A673 (cell line): Measurements from ENCODE around the gene TASP1. TPM values are rescaled to one million over a fixed set of nuclear protein-coding genes. Genes with fewer than 3 reads are reported as not detected.

Source experiments
- BruUV-seq: library from RNA; stranded (reverse); fragments of 400-500 nt; replicated peaks from 2 replicates; lab custom pipeline; 2021; lab: Mats Ljungman, UMichigan
- CTCF ChIA-PET: fragments of 300-600 bp; sonication (Branson Sonifier 250); formaldehyde crosslinking; loops from one replicate; lab custom pipeline; 2022; ENCODE audit warnings: antibody characterized with exemption; lab: Charles Lee
- POLR2A ChIA-PET: fragments of 300-600 bp; sonication (Branson Sonifier 250); formaldehyde crosslinking; loops from one replicate; lab custom pipeline; 2022; ENCODE audit warnings: antibody characterized with exemption; ENCODE audit not compliant: low non-redundant PET; lab: Charles Lee
- DNase-seq: peaks from one replicate; pipeline ENCODE4 v3.0.0-alpha.2; 2015; ENCODE audit warnings: low spot score
- H3K27ac ChIP-seq: fragments of 200-600 bp; sonication (generic); 2 replicates; pipeline ENCODE4 v1.5.1; 2016; ENCODE audit warnings: mixed run types, low read depth, mild to moderate bottlenecking, mixed read lengths, antibody characterized with exemption, low read length; ENCODE audit not compliant: poor library complexity, severe bottlenecking
- H3K27me3 ChIP-seq: fragments of 200-600 bp; sonication (generic); replicated peaks from 2 replicates; pipeline ENCODE4 v1.6.1; 2017; ENCODE audit warnings: mixed run types, low read depth, mild to moderate bottlenecking, mixed read lengths, antibody characterized with exemption, low read length; ENCODE audit not compliant: insufficient read depth, poor library complexity
- H3K36me3 ChIP-seq: fragments of 200-600 bp; sonication (generic); 2 replicates; pipeline ENCODE4 v1.6.1; 2016; ENCODE audit warnings: mixed run types, mild to moderate bottlenecking, mixed read lengths, antibody characterized with exemption, low read length; ENCODE audit not compliant: insufficient read depth, poor library complexity, severe bottlenecking
- H3K4me1 ChIP-seq: fragments of 200-600 bp; sonication (generic); 2 replicates; pipeline ENCODE4 v1.6.1; 2017; ENCODE audit warnings: mixed run types, mild to moderate bottlenecking, mixed read lengths, antibody characterized with exemption, low read length; ENCODE audit not compliant: insufficient read depth, poor library complexity, severe bottlenecking
- H3K4me3 ChIP-seq: fragments of 200-600 bp; sonication (generic); 2 replicates; pipeline ENCODE4 v1.5.1; 2016; ENCODE audit warnings: low read depth, mixed run types, mild to moderate bottlenecking, mixed read lengths, low read length; ENCODE audit not compliant: poor library complexity, severe bottlenecking
- H3K9me3 ChIP-seq: fragments of 200-600 bp; sonication (generic); 2 replicates; pipeline ENCODE4 v1.6.1; 2016; ENCODE audit warnings: mixed run types, low read depth, mild to moderate bottlenecking, mixed read lengths, antibody characterized with exemption, low read length; ENCODE audit not compliant: poor library complexity, severe bottlenecking
- CTCF ChIP-seq: fragments of 300-800, 200-600 bp; sonication (generic); conservative IDR thresholded peaks from 2 replicates; pipeline ENCODE4 v1.5.1; 2017; ENCODE audit warnings: low read depth, mild to moderate bottlenecking, antibody characterized with exemption, low read length, moderate library complexity, mixed read lengths
- EZH2 ChIP-seq: fragments of 200-600 bp; sonication (generic); IDR thresholded peaks from 2 replicates; pipeline ENCODE4 v1.6.1; 2017; ENCODE audit warnings: borderline replicate concordance, low read depth, mild to moderate bottlenecking, mixed read lengths, antibody characterized with exemption, low read length; ENCODE audit not compliant: poor library complexity, severe bottlenecking
- intact Hi-C: fragments of 100-400 bp; cut with micrococcal nuclease; formaldehyde crosslinking; loops from one replicate; pipeline ENCODE4 v1.10.0; 2022; ENCODE audit not compliant: unreplicated experiment
- total RNA-seq: library from RNA; stranded (reverse); gene quantifications from 2 replicates; pipeline ENCODE4 v1.2.3, GENCODE V29; 2021

TASP1 gene
- total RNA-seq, 1 experiment from 2014 or later, result 15.6 TPM

DNA sequence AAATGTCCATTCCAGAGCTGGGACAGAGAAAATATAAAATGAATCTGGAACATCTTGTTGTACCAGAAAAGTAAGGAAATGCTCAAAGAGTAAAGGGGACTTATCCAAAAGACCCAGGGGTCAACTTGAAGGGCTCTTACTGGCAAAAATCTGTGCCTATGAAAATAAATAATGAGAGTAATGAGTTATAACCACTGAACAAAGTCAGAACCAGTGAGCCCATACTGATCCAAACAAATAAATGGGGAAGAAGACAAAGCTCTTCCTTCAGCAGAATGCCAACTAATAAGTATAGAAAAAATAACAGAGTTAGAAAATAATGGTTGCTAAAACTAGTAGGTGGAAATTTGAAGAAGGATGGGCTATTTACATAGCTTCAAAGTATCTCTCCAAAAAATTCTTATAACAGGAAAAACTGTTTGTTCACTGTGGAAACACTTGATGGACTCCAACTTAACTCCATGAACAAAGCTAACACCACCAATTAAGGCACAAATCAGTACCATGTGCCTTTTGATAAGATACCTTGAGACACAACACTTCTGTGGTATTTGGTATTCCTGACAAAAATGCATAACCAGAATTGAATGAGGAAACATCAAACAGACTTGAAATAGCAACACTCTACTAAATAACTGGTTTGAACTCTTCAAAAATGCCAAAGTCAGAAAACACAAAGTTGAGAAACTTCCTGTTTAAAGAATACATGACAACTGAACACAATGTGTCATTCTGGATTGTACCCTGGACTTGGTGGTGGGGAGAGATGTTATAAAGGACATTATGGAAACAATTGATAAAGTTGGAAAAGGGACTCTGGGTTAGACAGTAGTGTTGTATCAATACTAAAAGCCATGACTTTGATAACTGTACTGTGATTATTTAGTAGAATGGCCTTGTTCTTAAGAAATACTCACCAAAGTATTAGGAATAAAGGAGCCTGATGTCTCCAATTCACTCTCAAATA lies 220.2 kb downstream of the TASP1 start:
- no peaks in the 10 kb centered on the region for H3K36me3 ChIP-seq
- intact Hi-C loops, result no loop called here
- CTCF ChIA-PET, result interaction anchor here (0.5 kb wide), 1 partner anchor 128 kb away, joined by 3 read pairs; no protein-coding TSS in a partner anchor

DNA sequence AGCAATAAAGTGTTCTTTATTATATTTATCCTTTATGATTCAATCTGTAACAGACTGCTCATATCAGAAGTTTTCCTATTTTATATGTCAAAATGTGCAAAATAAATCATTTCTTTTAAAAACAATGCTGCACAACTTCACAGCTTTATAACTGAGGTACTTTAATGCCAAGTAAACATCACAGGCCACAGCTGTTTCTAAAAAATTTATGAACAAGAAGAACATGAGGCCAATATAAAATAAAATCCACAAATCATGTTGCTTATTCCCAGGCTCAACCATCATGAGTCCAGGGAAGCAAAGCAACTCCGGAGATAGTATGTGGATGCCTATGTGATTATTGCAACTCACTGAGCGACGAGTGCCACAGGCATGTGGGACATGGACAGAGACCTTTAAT lies 222.2 kb downstream of the TASP1 start:
- intact Hi-C loops, result no loop called here
- Histone ChIP-seq H3K36me3 (no peaks in the 10 kb centered on the region), H3K4me3 (no peak overlapping the region), H3K27ac (no peak overlapping the region), H3K27me3 (no peaks in the 10 kb centered on the region), H3K4me1 (no peaks in the 10 kb centered on the region), H3K9me3 (no peaks in the 10 kb centered on the region)
- ChIA-PET CTCF (no interaction called here), POLR2A (no interaction called here)
- BruUV-seq, result no TSS peak
- TF ChIP-seq CTCF (no peak), EZH2 (no peak)
- DNase-seq, result no peak

More for the DNA sequence above, 220.2 kb downstream of the TASP1 start:
- TF ChIP-seq EZH2 (no peak), CTCF (no peak)
- Histone ChIP-seq H3K9me3 (no peaks in the 10 kb centered on the region), H3K4me3 (no peak overlapping the region), H3K4me1 (no peaks in the 10 kb centered on the region), H3K27ac (no peak overlapping the region), H3K27me3 (no peaks in the 10 kb centered on the region)
- POLR2A ChIA-PET, result no interaction called here
- no peak for DNase-seq
- BruUV-seq, result no TSS peak

DNA sequence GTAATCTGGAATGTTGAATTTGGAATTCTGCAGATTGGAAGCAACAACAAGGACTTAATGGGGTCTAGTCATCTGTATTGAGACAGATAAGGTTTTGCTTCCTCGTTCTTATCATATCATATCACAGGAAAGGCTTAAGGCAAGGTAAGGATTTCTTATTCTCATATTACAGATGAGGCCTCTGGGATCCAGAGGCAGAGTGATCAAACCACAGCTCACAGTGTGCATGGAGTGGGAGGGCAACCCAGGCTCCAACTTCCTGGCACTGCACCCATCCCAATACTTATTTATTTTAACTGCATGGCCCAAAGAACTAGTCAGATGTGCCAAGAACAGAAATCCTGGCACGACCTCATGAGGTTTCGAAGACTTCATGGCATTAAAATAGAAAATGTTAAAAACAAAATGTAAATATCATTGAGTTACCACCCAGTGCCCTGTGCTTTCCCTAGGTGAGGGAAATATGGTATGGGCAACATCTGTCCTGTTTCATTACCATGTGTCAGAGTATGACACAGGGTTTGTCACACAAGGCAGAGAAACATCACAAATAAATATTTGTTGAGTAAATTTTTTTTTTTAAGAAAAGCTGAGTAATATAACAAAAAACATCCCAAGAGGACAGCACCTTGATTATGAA lies 225.8 kb downstream of the TASP1 start:
- Histone ChIP-seq H3K4me1 (no peaks in the 10 kb centered on the region), H3K27me3 (no peaks in the 10 kb centered on the region), H3K9me3 (no peaks in the 10 kb centered on the region), H3K36me3 (no peaks in the 10 kb centered on the region), H3K4me3 (no peak overlapping the region), H3K27ac (no peak overlapping the region)
- ChIA-PET CTCF (no interaction called here), POLR2A (no interaction called here)
- TF ChIP-seq CTCF (no peak), EZH2 (no peak)
- BruUV-seq, result no TSS peak
- intact Hi-C loops, result no loop called here
- no peak for DNase-seq
